ENCODE data around the gene CREBBP.
A peak's percentile ranks its signal among the peaks of the same experiment; 100 is the strongest.

Gene CREBBP

GRCh38 chr16:3858801-3859200, 21.7 kb downstream of the CREBBP start:
- Histone ChIP-seq H3K36me3 (ENCODE audit: control insufficient read depth in 4 of 4, insufficient read depth in 4 of 4, low read length in 3 of 4) (peaks cover 0 to 3% (median 2%) of the 10 kb centered on the region in 4 experiments), H3K27ac (ENCODE audit: insufficient read depth in 1 of 2, low read depth in 1 of 2, low read length in 2 of 2, poor library complexity in 1 of 2, severe bottlenecking in 2 of 2) (no peak overlapping the region), H3K4me1 (ENCODE audit: control extremely low read depth in 1 of 4, control insufficient read depth in 4 of 4, insufficient read depth in 4 of 4, low read length in 3 of 4) (peaks cover 13 to 54% (median 30%) of the 10 kb centered on the region in 4 experiments), H3K4me3 (ENCODE audit: control insufficient read depth in 1 of 7, extremely low read depth in 1 of 7, insufficient read depth in 4 of 7, low read depth in 2 of 7, low read length in 6 of 7) (no peak overlapping the region), H3K27me3 (replicated peaks in 2 of 5; ENCODE audit: control insufficient read depth in 4 of 5, insufficient read depth in 5 of 5, low read length in 4 of 5) (no peaks in the 10 kb centered on the region), H3K9me3 (ENCODE audit: control extremely low read depth in 1 of 5, control insufficient read depth in 4 of 5, insufficient read depth in 2 of 5, low read depth in 1 of 5, low read length in 4 of 5) (no peaks in the 10 kb centered on the region)
- ChIA-PET CTCF (interaction anchor here (2.8 kb wide), 1 partner anchor 20 kb away, joined by 10 read pairs; no protein-coding TSS in a partner anchor), POLR2A (interaction anchor here (2.3 kb wide), 1 partner anchor 12 kb away, joined by 9 read pairs; no protein-coding TSS in a partner anchor)
- DNase-seq = no peak

GRCh38 chr16:3857189-3858043, 23.1 kb downstream of the CREBBP start:
- no peaks in the 10 kb centered on the region for H3K27me3 ChIP-seq (replicated peaks in 2 of 5; ENCODE audit: control insufficient read depth in 4 of 5, insufficient read depth in 5 of 5, low read length in 4 of 5)
- ChIA-PET CTCF (interaction anchor here (2.8 kb wide), 1 partner anchor 21 kb away, joined by 10 read pairs; no protein-coding TSS in a partner anchor), POLR2A (no interaction called here)
- H3K36me3 ChIP-seq (ENCODE audit: control insufficient read depth in 4 of 4, insufficient read depth in 4 of 4, low read length in 3 of 4) = peaks cover 0 to 3% (median 2%) of the 10 kb centered on the region in 4 experiments
- no peak overlapping the region for H3K4me3 ChIP-seq (ENCODE audit: control insufficient read depth in 1 of 7, extremely low read depth in 1 of 7, insufficient read depth in 4 of 7, low read depth in 2 of 7, low read length in 6 of 7)
- no peak overlapping the region for H3K27ac ChIP-seq (ENCODE audit: insufficient read depth in 1 of 2, low read depth in 1 of 2, low read length in 2 of 2, poor library complexity in 1 of 2, severe bottlenecking in 2 of 2)
- H3K4me1 ChIP-seq (ENCODE audit: control extremely low read depth in 1 of 4, control insufficient read depth in 4 of 4, insufficient read depth in 4 of 4, low read length in 3 of 4) = peaks cover 7 to 44% (median 25%) of the 10 kb centered on the region in 4 experiments
- H3K9me3 ChIP-seq (ENCODE audit: control extremely low read depth in 1 of 5, control insufficient read depth in 4 of 5, insufficient read depth in 2 of 5, low read depth in 1 of 5, low read length in 4 of 5) = no peaks in the 10 kb centered on the region
- DNase-seq = peak in 1 of 3 donors; percentile 31
- WGBS (ENCODE audit: insufficient coverage) = 87% methylated on average over 5 of the region's 12 CpGs

- 92% methylated on average over 2 of the region's 6 CpGs for WGBS (ENCODE audit: insufficient coverage)
- Histone ChIP-seq H3K27me3 (replicated peaks in 2 of 5; ENCODE audit: control insufficient read depth in 4 of 5, insufficient read depth in 5 of 5, low read length in 4 of 5) (no peaks in the 10 kb centered on the region), H3K4me1 (ENCODE audit: control extremely low read depth in 1 of 4, control insufficient read depth in 4 of 4, insufficient read depth in 4 of 4, low read length in 3 of 4) (peaks cover 0 to 36% (median 19%) of the 10 kb centered on the region in 4 experiments), H3K9me3 (ENCODE audit: control extremely low read depth in 1 of 5, control insufficient read depth in 4 of 5, insufficient read depth in 2 of 5, low read depth in 1 of 5, low read length in 4 of 5) (no peaks in the 10 kb centered on the region), H3K4me3 (ENCODE audit: control insufficient read depth in 1 of 7, extremely low read depth in 1 of 7, insufficient read depth in 4 of 7, low read depth in 2 of 7, low read length in 6 of 7) (no peak overlapping the region), H3K27ac (ENCODE audit: insufficient read depth in 1 of 2, low read depth in 1 of 2, low read length in 2 of 2, poor library complexity in 1 of 2, severe bottlenecking in 2 of 2) (no peak overlapping the region), H3K36me3 (ENCODE audit: control insufficient read depth in 4 of 4, insufficient read depth in 4 of 4, low read length in 3 of 4) (peaks cover 0 to 3% (median 2%) of the 10 kb centered on the region in 4 experiments)
- DNase-seq = no peak
- ChIA-PET POLR2A (no interaction called here), CTCF (no interaction called here)
Measured at GRCh38 chr16:3856367-3857141, 24.0 kb downstream of the CREBBP start.

- Histone ChIP-seq H3K4me1 (ENCODE audit: control extremely low read depth in 1 of 4, control insufficient read depth in 4 of 4, insufficient read depth in 4 of 4, low read length in 3 of 4) (peaks cover 0 to 31% (median 18%) of the 10 kb centered on the region in 4 experiments), H3K27me3 (replicated peaks in 2 of 5; ENCODE audit: control insufficient read depth in 4 of 5, insufficient read depth in 5 of 5, low read length in 4 of 5) (no peaks in the 10 kb centered on the region), H3K36me3 (ENCODE audit: control insufficient read depth in 4 of 4, insufficient read depth in 4 of 4, low read length in 3 of 4) (peaks cover 5 to 11% (median 9%) of the 10 kb centered on the region in 4 experiments), H3K4me3 (ENCODE audit: control insufficient read depth in 1 of 7, extremely low read depth in 1 of 7, insufficient read depth in 4 of 7, low read depth in 2 of 7, low read length in 6 of 7) (no peak overlapping the region), H3K27ac (ENCODE audit: insufficient read depth in 1 of 2, low read depth in 1 of 2, low read length in 2 of 2, poor library complexity in 1 of 2, severe bottlenecking in 2 of 2) (no peak overlapping the region), H3K9me3 (ENCODE audit: control extremely low read depth in 1 of 5, control insufficient read depth in 4 of 5, insufficient read depth in 2 of 5, low read depth in 1 of 5, low read length in 4 of 5) (no peaks in the 10 kb centered on the region)
- DNase-seq = peak in 1 of 3 donors; percentile 28
- 90% methylated on average over 15 of the region's 19 CpGs for WGBS (ENCODE audit: insufficient coverage)
- POLR2A ChIA-PET = no interaction called here
- CTCF ChIA-PET = no interaction called here
Measured at GRCh38 chr16:3854750-3855541, 25.6 kb downstream of the CREBBP start.

- Histone ChIP-seq H3K4me1 (ENCODE audit: control extremely low read depth in 1 of 4, control insufficient read depth in 4 of 4, insufficient read depth in 4 of 4, low read length in 3 of 4) (peaks cover 0 to 15% (median 9%) of the 10 kb centered on the region in 4 experiments), H3K27ac (ENCODE audit: insufficient read depth in 1 of 2, low read depth in 1 of 2, low read length in 2 of 2, poor library complexity in 1 of 2, severe bottlenecking in 2 of 2) (no peak overlapping the region), H3K36me3 (ENCODE audit: control insufficient read depth in 4 of 4, insufficient read depth in 4 of 4, low read length in 3 of 4) (peaks cover 9 to 31% (median 21%) of the 10 kb centered on the region in 4 experiments), H3K4me3 (ENCODE audit: control insufficient read depth in 1 of 7, extremely low read depth in 1 of 7, insufficient read depth in 4 of 7, low read depth in 2 of 7, low read length in 6 of 7) (no peak overlapping the region), H3K9me3 (ENCODE audit: control extremely low read depth in 1 of 5, control insufficient read depth in 4 of 5, insufficient read depth in 2 of 5, low read depth in 1 of 5, low read length in 4 of 5) (no peaks in the 10 kb centered on the region), H3K27me3 (replicated peaks in 2 of 5; ENCODE audit: control insufficient read depth in 4 of 5, insufficient read depth in 5 of 5, low read length in 4 of 5) (no peaks in the 10 kb centered on the region)
- CTCF ChIA-PET = no interaction called here
- POLR2A ChIA-PET = no interaction called here
- 99% methylated on average over 9 of the region's 10 CpGs for WGBS (ENCODE audit: insufficient coverage)
- no peak for DNase-seq
Measured at GRCh38 chr16:3850544-3850899, 30.0 kb downstream of the CREBBP start.

GRCh38 chr16:3849751-3850543, 30.6 kb downstream of the CREBBP start:
- H3K36me3 ChIP-seq (ENCODE audit: control insufficient read depth in 4 of 4, insufficient read depth in 4 of 4, low read length in 3 of 4) = peaks cover 9 to 31% (median 21%) of the 10 kb centered on the region in 4 experiments
- H3K27ac ChIP-seq (ENCODE audit: insufficient read depth in 1 of 2, low read depth in 1 of 2, low read length in 2 of 2, poor library complexity in 1 of 2, severe bottlenecking in 2 of 2) = no peak overlapping the region
- POLR2A ChIA-PET = no interaction called here
- H3K9me3 ChIP-seq (ENCODE audit: control extremely low read depth in 1 of 5, control insufficient read depth in 4 of 5, insufficient read depth in 2 of 5, low read depth in 1 of 5, low read length in 4 of 5) = no peaks in the 10 kb centered on the region
- no peak for DNase-seq
- no peaks in the 10 kb centered on the region for H3K27me3 ChIP-seq (replicated peaks in 2 of 5; ENCODE audit: control insufficient read depth in 4 of 5, insufficient read depth in 5 of 5, low read length in 4 of 5)
- no peak overlapping the region for H3K4me3 ChIP-seq (ENCODE audit: control insufficient read depth in 1 of 7, extremely low read depth in 1 of 7, insufficient read depth in 4 of 7, low read depth in 2 of 7, low read length in 6 of 7)
- H3K4me1 ChIP-seq (ENCODE audit: control extremely low read depth in 1 of 4, control insufficient read depth in 4 of 4, insufficient read depth in 4 of 4, low read length in 3 of 4) = peaks cover 0 to 12% (median 5%) of the 10 kb centered on the region in 4 experiments
- 98% methylated on average over 17 of the region's 19 CpGs for WGBS (ENCODE audit: insufficient coverage)
- CTCF ChIA-PET = no interaction called here
